NCI-H1694 treated with DMSO at 0.1 percent for 48 hours (cell line): Measurements from ENCODE around the gene HYAL2.

Experiments
- DNase-seq: peaks from one replicate; lab custom pipeline; 2025; lab: John Stamatoyannopoulos, UW

The HYAL2 gene

DNA sequence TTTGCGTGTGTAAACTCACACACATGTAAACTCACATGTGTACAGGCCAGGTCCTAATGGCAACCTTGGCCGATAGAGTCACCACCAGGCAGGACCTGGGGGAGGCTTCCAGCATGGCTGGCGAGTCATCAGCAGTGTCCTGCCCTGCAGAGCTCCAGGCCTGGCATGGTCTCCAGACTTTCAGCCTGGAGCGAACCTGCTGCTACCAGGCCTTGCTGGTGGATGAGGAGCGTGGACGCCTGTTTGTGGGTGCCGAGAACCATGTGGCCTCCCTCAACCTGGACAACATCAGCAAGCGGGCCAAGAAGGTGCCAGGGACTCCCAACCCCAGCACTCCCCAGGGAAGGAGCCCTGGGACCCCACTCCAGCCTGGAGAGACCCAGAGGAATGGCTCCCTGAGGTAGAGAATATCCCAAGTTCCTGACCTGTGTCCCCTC is 52.5 kb downstream of the HYAL2 start:
- DNase-seq, result no peak

GRCh38 chr3:50269460-50269859 is 53.1 kb downstream of the HYAL2 start:
- no peak for DNase-seq

DNA sequence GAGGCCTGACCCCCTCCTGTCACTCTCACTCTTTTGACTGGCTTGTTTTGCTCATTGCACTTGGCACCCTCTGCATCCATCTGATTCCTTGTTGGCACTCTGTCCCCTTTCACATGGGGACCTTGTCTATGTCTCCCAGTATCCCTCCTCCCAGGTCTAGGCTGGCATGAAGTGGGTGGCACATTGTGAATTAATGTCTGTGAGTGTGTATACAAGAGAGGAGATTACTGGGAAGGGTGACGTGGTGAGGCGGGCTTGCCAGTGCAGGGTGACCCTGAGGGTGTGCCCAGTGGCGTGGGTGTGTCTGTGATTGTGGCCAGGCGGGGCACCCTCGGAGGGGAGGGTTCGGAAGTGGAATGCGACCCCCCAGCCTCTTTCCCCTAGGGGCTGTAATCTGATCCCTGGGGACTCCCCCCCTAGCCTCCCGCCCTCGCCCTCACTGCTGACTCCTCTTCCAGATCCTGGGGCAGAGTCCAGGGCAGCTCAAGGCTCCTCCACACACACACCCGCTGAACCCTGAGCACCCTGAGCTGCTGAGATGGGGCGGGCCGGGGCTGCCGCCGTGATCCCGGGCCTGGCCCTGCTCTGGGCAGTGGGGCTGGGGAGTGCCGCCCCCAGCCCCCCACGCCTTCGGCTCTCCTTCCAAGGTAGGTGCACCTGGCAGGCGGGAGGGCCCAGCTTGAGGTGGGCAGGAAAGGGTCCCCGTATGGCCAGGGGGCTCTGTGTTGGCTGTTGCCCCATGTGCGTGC is 53.7 kb downstream of the HYAL2 start, which contains the start of gene SEMA3B:
Gene SEMA3B (plus strand): TSS at position 445 of the 749 bp plus-strand sequence. CDS start 94 bp downstream, at position 539.
- no peak for DNase-seq

GRCh38 chr3:50268276-50268675 is 54.3 kb downstream of the HYAL2 start:
- no peak for DNase-seq
